ENCODE measurements around the gene STK35.

STK35 gene

GRCh38 chr20:2137552-2138201 lies 36.0 kb downstream of the STK35 start:
- DNase-seq = no peak

DNA sequence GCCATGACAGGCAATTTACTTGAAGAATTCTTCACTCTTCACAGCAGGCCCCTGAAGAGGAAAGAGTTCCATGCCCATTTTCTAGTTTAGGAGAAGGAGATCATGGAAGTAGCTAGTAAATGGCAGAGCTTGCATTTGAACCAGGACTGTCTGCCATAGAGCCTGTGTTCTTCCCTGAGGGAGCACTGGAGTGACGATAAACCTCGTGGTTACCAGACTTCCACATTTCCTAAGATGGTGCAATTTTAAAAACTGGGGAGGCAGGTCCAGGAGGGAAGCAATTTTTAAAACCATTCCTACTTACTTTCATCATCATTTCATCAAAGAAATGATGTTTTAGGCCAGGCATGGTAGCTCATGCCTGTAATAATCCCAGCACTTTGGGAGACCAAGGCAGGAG lies 36.8 kb downstream of the STK35 start:
- no peak for DNase-seq

DNA sequence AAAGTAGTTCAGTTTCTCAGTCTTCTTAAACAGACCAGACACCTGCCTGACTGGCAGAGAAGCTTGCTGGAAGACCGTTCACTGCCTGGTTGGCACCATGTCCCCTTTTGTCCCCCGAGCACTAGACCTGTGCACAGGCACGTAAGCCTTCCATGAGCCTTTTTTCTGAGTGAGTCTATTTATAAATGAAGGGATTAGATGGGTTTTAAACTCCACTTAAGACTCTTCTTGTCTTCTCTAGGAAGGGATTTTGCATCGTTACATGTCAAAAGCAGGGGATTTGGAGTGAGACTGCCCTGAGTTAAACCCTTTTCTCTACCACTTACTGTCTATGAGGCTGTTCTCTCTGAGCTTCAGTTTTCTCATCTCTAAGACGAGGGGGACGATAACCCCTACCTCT lies 37.6 kb downstream of the STK35 start:
- DNase-seq = no peak

- DNase-seq = no peak
Measured at GRCh38 chr20:2139736-2140135, 38.1 kb downstream of the STK35 start.

- DNase-seq = no peak
Measured at GRCh38 chr20:2140561-2140960, 38.9 kb downstream of the STK35 start.

GRCh38 chr20:2141600-2142575 lies 40.3 kb downstream of the STK35 start:
- DNase-seq = no peak

- no peak for DNase-seq
Measured at GRCh38 chr20:2142649-2143048, 41.0 kb downstream of the STK35 start.

- DNase-seq = no peak
Measured at GRCh38 chr20:2143594-2143993, 42.0 kb downstream of the STK35 start.

- no peak for DNase-seq
Measured at GRCh38 chr20:2144850-2145249, 43.2 kb downstream of the STK35 start.

- DNase-seq = no peak
Measured at GRCh38 chr20:2145376-2145775, 43.7 kb downstream of the STK35 start.

DNA sequence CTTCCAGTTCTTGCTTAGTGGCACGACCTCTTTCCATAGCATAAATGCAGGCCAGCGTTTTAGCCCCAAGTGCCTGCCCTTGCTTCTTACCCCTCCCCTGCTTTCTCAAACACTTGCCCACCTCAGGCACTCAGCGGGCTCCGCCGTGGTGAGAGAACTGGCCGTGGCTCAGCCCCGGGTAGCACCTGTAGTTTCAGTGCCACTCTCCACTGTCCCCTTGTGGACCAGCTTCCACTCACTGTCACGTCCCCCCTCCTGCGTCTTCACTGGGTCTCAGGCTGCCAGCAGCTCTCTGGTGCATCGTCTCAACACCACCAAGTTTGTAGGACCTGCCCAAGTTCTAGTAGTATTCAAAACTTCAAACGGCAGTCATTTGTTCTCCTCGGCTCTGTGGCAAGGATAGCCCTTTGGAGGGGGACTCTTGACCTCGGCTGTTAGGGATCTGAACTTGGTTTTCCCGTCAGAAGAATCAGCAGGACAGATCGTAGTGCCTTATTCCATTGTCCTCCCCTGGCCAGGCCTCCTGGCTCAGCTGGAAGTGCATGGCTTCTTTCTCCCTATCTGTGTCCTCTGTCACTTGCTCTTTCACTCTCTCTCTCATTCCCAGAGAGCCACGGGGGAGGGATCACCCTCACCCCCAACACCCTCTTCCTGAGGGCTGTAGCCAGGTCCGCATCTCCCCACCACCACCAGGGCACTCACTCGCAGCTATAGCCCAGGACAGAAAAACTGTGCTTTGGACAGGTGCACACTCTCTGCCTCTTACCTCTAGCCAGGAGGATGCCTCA lies 44.6 kb downstream of the STK35 start:
- no peak for DNase-seq

DNA sequence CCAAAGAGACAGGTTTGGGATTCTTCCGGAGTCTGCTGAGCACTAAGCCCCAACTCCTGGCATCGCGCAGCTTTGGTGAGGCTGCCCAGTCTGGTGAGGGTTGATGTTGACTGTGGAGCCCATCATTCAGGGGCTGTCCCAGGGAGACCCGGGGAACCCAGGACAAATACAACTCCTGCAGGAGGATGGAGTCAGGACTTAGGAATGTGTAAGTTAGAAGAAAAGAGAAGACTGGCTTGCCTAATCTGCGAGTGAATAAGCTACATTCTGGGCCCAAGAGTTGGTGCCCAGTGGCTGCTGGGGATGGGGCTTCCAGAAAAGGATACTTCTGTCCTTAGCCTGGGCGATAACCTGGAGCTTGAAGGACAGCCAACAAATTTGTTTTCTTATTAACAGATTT lies 47.9 kb downstream of the STK35 start:
- DNase-seq = no peak

DNA sequence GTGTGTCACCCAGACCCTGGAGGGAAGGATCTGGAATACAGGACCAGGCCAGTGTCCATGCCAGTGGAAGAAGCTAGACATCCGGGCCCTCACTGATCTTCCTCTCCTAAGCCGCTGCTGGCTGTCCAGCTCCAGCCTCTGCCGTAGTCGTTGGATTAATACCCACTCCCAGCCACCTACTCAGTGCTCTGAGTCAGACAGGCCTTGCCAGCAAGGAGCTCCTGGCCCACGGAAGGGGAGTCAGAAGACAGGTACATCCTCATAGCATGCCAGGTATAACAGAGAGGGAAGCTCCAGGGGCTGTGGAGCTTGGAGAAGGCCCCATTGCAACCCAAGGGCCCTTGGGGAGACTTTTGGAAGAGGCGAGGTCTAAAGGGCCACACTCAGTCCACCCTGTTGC lies 49.0 kb downstream of the STK35 start:
- no peak for DNase-seq

GRCh38 chr20:2151858-2152281 lies 50.2 kb downstream of the STK35 start:
- DNase-seq = no peak

DNA sequence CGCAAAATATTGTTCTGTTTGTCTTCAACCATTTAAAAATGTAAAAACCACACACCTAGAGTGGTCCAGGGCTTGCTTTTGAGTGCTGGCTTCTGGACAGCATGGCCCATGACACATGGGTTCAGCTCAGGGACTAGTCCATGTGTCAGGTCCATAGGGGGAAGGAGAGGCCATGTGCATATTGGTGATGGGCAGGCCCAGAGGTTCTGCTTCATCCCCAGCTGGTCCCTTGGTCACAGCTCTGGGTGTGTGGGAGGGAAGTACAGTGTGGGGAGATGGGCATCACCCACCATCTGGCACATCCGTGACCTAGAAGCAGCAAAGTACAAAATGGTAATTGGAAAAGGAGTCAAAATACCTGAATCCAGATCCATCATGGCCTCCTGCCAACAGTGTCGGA lies 50.7 kb downstream of the STK35 start:
- no peak for DNase-seq

- DNase-seq = no peak
Measured at GRCh38 chr20:2153326-2153725, 51.7 kb downstream of the STK35 start.

- no peak for DNase-seq
Measured at GRCh38 chr20:2156224-2156623, 54.6 kb downstream of the STK35 start.

DNA sequence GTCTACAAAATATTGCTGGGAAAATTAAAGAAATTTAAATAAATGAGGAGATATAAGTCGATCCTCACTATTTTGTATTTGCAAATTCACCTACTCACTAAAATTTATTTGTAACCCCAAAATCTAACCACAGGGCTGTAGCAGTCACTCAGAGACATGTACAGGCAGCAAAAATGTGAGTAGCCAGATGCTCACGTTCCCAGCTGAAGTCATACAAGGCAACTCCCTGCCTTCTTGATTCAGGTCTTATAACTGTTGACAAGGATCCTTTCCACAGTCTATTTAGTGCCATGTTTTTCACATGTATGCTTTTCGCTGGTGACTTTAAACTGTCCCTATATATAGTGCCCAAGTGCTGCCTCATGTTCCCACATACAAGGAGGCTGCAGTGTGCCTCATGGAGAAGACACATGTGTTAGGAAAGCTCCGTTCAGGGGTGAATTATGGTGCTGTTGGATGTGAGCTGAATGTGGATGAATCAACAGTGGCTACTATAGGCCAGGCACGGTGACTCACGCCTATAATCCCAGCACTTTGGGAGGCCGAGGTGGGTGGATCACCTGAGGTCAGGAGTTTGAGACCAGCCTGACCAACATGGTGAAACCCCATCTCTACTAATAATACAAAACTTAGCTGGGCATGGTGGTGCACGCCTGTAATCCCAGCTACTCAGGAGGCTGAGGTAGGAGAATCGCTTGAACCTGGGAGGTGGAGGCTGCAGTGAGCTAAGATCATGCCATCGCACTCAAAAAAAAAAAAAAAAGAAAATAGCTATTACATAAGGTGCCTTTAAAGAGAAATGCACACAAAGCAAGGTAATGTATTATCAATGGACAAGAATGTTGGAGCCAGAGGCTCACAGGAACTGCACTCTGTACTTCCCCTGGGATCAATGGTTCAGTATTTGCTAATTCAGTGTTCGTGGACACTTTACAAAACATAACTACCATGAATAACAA lies 55.3 kb downstream of the STK35 start:
- DNase-seq = no peak

DNA sequence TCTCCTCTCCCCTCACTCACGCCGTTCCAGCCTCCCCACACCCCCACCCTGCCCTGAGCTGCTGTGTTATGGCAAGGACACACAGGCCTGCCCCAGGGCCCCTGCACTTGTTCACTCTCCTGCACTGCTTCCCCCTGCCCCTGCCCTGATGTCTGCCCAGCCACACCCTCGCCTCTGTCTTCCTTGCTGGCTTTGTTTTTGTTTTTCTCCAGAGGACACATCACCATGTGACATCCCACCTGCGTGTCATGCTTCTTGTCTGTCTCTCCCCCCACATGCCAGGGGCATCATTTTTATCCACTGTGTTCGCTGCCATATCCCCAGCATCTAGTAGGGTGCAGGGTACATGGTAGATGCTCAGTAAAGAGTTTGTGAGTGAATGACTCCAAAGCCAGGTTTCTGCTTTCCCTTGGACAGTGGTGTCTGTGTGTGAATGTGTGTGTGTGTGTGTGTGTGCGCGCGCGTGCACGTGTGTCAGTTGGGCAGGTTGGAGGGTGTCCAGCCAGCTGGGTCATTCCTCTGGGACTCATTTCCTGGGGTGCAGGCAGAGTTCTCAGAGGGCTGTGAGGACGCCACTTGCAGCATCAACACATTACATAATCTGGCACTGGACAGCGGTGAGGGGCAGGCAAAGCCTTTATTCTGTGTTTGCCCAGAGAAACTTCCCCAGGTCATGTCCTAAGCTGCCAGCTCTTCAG lies 60.6 kb downstream of the STK35 start:
- DNase-seq = no peak

GRCh38 chr20:2162823-2163166 lies 61.2 kb downstream of the STK35 start:
- DNase-seq = no peak

DNA sequence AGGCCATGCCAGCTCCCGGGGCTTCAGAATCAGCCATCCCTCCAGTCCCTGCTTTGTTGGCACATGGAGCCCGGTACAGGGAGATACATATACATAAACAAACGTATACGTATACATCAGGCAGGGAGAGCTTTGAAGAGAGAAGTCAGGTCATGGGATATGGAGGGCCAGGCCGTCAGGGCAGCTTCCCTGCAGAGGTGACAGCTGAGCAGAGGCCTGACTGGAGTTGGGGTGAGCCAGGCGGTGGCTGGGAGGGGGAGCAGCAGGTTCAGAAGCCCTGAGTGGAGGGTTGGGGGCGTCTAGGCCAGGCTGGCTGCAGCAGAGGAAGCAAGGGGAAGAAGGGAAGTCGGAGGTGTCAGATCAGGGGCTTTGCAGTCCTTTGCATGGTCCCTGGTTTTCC lies 61.7 kb downstream of the STK35 start:
- no peak for DNase-seq

GRCh38 chr20:2163757-2164156 lies 62.1 kb downstream of the STK35 start:
- DNase-seq = no peak
